ENCODE results near the gene MGAT4A.

- no peak for TF ChIP-seq POLR2A (IDR thresholded peaks at IDR 0.05)
- TF ChIP-seq, protein P1, sequence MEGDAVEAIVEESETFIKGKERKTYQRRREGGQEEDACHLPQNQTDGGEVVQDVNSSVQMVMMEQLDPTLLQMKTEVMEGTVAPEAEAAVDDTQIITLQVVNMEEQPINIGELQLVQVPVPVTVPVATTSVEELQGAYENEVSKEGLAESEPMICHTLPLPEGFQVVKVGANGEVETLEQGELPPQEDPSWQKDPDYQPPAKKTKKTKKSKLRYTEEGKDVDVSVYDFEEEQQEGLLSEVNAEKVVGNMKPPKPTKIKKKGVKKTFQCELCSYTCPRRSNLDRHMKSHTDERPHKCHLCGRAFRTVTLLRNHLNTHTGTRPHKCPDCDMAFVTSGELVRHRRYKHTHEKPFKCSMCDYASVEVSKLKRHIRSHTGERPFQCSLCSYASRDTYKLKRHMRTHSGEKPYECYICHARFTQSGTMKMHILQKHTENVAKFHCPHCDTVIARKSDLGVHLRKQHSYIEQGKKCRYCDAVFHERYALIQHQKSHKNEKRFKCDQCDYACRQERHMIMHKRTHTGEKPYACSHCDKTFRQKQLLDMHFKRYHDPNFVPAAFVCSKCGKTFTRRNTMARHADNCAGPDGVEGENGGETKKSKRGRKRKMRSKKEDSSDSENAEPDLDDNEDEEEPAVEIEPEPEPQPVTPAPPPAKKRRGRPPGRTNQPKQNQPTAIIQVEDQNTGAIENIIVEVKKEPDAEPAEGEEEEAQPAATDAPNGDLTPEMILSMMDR (IDR thresholded peaks at IDR 0.05) = no peak
These were observed 56.5 kb downstream of the MGAT4A start for GRCh38 chr2:98674233-98674964.

All from suprapubic skin (tissue), 3 donors.